ENCODE data around the gene RPS6KL1.

DNA sequence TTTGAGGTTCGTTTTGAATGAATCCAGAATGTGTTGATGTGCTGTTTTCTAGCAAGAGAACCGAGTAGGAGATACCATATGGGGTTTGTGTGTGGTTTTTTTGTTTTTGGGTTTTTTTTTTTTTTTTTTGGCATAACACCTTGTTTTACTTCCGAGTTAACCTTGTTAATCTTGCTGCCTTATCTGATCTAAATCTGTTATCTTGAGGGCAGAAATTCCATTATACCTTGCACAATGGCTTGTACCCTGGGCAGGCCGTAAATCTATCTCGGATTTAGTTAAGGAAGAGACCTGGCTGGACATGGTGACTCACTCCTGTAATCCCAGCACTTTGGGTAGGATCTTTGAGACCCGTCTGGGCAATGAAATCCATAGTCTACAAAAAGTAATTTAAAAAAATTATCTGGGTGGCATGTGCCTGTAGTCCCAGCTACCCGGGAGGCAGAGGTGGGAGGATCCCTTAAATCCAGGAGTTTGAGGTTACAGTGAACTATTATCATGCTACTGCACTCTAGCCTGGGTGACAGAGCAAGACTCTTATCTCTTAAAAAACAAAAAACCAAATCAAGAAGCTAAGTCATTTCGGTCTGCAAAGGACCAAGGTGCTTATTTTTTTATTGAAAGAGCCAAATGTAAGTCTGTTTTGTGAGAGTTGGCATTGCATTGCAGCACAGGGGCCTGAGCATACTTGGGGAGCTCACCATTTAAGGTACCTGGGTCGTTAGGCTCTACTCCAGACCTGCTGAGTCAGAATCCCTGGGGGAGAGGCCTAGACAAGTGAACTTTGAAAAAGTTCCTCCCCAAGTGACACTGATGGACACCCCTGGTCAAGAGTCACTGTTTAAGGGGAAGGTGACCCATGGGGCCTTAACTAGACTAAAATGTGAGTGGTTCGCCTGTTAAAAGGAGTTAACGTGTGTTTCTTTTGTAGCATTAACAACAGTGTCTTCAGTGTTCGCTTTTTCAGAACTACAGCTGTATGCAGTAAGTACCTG is 34.6 kb downstream of the RPS6KL1 start:
- TF ChIP-seq, protein P1, sequence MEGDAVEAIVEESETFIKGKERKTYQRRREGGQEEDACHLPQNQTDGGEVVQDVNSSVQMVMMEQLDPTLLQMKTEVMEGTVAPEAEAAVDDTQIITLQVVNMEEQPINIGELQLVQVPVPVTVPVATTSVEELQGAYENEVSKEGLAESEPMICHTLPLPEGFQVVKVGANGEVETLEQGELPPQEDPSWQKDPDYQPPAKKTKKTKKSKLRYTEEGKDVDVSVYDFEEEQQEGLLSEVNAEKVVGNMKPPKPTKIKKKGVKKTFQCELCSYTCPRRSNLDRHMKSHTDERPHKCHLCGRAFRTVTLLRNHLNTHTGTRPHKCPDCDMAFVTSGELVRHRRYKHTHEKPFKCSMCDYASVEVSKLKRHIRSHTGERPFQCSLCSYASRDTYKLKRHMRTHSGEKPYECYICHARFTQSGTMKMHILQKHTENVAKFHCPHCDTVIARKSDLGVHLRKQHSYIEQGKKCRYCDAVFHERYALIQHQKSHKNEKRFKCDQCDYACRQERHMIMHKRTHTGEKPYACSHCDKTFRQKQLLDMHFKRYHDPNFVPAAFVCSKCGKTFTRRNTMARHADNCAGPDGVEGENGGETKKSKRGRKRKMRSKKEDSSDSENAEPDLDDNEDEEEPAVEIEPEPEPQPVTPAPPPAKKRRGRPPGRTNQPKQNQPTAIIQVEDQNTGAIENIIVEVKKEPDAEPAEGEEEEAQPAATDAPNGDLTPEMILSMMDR (IDR thresholded peaks at IDR 0.05): no peak
- TF ChIP-seq EZH2phosphoT487 (IDR thresholded peaks at IDR 0.05): no peak

All from neural progenitor cell (in vitro differentiated cells).